Left kidney (tissue), 2 donors: ENCODE measurements around the gene HUS1. TPM values are rescaled to one million over a fixed set of nuclear protein-coding genes. Genes with fewer than 3 reads are reported as not detected.
"Not testable (repeated sequence)": the region's sequence is repeated elsewhere in the genome, so short reads cannot be mapped to it uniquely, and the experiment has no call there.

Experiments used
- DNase-seq: peaks from one replicate; pipeline ENCODE4 v3.0.0-alpha.2; 2013
- polyA plus RNA-seq: library from polyadenylated mRNA; unstranded; fragments of 120-200 nt; gene quantifications from one replicate; pipeline ENCODE4 v1.2.1, GENCODE V29; 2013; ENCODE audit not compliant: insufficient read length

The HUS1 gene
- polyA plus RNA-seq, 1 donor, result 26.6 TPM

GRCh38 chr7:47944536-47945260 lies 34.7 kb downstream of the HUS1 start:
- DNase-seq, result no peak

GRCh38 chr7:47943676-47944474 lies 35.5 kb downstream of the HUS1 start:
- no peak for DNase-seq

DNA sequence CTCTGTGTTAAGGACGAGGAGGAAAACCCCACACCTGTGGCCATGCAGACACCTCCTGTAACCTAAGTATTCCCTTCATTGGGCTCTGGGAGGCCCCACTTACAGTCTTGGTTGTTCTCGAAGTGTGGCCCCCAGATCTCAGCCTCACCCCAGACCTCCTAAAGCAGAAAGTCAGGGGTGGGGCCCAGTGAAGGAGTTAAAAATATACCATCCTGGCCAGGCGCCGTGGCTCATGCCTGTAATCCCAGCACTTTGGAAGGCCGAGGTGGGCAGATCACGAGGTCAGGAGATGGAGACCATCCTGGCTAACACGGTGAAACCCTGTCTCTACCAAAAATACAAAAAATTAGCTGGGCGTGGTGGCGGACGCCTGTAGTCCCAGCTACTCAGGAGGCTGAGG lies 36.8 kb downstream of the HUS1 start:
- DNase-seq, result not testable (repeated sequence)

DNA sequence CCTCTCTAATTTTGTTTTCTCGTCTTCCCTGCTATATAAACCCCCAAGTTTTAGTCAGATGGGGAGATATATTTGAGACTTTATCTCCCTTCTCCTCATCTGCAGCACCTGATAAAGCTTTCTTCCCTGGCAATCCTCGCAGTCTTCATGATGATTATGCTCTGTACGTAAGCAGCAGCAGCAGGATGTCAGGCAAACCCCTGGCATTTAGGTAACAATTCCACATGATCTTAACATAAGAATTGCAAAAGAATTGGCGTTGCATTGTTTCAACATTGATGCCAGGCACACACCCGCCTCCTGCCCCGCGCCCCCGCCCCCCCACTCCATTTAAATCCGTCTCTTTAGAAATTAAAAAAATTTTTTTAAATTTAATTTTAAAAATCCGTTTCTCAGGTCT lies 37.3 kb downstream of the HUS1 start:
- no peak for DNase-seq

DNA sequence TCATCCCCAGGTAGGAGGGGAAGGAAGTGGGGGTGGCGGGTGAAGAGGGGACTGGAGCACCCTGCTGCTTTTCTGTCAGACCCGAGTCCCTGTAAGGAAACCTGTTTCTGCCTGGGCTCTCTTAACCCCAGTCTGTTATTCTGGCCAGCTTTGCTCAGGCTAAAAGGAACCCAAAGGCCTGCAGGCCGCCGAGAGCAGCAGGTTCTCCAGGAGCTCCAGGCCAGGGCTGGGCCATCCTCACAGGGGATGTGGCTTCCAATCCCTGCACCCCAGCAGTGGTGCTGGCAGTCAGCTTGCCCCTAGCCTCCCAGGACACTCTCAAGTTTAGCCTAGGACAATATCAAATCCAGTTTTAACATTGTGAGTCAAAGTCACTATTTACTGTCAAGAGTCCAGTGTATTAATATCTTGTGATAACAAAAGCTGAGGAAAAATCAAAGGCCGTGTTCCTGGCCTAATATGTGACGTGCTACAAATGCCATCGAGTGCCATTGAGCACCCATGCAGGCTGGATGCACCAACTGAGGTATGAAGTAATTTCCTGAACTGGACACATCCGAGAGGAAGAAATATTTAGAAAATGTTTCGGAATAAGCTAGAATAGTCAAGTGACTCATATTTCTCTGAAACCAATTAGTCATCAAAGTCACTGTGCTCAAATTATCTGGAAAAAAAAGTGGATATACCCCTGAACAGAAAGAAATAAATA lies 38.1 kb downstream of the HUS1 start:
- DNase-seq, result no peak

DNA sequence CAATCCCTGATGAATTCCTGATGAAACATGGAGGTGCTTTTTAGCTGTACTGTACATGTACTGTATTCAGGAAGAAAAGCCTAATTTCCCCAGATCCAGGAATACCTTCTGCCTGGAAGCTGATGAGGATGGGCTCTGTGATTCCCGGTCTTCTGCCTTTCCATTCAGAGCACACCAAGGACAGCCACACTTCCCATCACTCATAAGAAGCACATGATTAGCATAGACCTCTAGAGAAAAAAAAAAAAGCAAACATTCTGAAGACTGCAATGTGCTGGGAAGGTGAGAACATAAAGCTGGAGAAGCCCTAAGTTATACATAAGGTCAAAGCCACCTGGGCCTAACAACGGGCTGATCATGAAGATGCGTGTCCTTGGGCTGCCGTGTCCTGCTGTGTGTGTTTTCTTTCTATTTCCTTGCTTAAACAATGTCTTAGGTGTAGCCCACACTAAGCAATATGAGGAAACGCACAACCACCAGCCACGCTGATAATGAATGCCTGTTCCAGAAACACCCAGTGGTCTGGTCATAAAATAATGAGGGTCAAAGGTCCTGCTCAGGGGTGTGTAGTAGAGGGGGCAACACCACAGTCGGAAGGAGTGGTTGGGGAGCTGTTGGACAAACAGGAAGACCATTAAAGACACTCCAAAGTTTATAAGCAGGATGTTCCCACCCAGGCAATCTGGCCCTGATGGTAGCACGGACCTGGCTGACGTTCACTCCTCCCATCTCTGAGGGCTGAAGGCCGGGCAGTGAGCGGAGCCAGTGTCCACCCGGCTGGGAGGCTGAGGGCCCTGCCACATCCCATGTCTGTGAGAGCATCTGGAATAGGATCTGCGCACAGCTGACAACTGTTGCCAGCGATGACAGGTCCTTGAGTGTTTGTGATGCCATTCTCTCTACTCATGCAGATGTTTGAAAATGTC lies 39.1 kb downstream of the HUS1 start:
- no peak for DNase-seq

GRCh38 chr7:47939425-47940036 lies 39.9 kb downstream of the HUS1 start:
- DNase-seq, result no peak

GRCh38 chr7:47938574-47939165 lies 40.7 kb downstream of the HUS1 start:
- no peak for DNase-seq

- DNase-seq, result no peak
Observed at GRCh38 chr7:47937711-47938573, 41.5 kb downstream of the HUS1 start.

DNA sequence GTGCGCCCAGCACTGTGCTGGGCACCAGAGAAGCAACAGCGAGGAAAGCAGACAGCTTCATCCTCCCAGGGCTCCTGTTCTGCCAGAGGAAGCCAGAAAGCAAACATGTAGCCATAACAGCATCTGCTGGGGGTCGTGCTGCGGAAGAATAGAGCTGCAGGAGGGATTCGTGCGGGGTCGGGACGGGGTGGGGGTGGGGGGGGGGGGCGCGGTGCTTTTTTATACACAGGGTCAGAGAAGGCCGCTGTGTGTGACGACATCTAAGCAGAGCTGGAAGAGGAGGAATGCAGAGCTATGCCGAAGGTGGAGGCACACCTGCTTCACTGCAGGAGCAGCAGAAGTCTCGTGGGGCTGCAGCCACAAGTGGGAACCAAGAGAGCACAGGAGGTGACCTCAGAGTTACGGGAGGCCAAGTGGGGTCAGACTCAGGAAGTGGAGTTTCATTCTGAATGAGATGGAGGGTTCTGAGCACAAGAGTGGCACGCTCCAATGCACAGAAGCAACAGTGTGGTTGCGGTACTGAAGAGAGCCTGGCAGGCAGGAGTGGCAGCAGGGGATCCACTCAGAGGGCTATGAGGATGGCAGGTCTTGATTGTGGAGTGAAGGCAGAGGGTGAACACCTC lies 42.2 kb downstream of the HUS1 start:
- no peak for DNase-seq

DNA sequence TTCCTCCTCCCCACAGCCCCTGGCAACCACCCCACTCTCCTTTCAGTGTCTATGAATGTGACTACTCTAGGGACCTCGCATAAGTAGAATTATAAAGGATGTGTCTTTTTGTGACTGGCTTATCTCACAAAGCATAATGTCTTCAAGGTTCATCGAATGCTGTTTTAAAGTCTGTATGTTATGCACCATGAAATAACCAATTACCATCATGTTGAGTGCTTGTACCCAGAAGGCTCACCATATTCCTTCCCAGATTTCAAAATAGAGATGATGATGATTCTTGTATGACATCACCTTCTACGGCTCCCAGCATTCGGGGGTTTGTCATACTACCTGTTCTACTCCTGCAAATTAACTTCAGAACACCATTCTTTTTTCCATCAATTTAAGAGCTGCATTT lies 43.1 kb downstream of the HUS1 start:
- no peak for DNase-seq

DNA sequence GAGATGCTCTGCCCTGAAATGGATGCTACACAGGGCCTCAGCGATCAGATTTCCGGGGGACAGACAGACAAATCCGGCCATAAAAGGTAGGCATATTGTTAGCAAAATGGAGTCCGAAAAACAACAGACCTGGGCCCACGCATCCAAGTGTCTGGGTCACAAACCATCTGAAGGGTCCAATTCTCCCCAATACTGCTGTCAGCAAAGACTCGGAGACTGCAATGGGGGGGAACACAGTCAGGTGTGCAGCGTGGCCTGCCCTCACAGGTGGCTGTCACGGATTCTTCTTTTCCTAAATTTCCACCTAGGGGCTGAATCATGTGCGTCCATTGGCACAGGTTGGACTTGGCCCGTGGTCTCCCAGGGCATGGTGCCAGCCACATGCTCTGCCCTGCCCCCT lies 44.1 kb downstream of the HUS1 start:
- DNase-seq, result no peak

GRCh38 chr7:47934831-47935230 lies 44.6 kb downstream of the HUS1 start:
- DNase-seq, result no peak

GRCh38 chr7:47933215-47933614 lies 46.2 kb downstream of the HUS1 start:
- DNase-seq, result no peak

- DNase-seq, result no peak
Observed at GRCh38 chr7:47932466-47933037, 46.9 kb downstream of the HUS1 start.

GRCh38 chr7:47932016-47932415 lies 47.4 kb downstream of the HUS1 start:
- no peak for DNase-seq

DNA sequence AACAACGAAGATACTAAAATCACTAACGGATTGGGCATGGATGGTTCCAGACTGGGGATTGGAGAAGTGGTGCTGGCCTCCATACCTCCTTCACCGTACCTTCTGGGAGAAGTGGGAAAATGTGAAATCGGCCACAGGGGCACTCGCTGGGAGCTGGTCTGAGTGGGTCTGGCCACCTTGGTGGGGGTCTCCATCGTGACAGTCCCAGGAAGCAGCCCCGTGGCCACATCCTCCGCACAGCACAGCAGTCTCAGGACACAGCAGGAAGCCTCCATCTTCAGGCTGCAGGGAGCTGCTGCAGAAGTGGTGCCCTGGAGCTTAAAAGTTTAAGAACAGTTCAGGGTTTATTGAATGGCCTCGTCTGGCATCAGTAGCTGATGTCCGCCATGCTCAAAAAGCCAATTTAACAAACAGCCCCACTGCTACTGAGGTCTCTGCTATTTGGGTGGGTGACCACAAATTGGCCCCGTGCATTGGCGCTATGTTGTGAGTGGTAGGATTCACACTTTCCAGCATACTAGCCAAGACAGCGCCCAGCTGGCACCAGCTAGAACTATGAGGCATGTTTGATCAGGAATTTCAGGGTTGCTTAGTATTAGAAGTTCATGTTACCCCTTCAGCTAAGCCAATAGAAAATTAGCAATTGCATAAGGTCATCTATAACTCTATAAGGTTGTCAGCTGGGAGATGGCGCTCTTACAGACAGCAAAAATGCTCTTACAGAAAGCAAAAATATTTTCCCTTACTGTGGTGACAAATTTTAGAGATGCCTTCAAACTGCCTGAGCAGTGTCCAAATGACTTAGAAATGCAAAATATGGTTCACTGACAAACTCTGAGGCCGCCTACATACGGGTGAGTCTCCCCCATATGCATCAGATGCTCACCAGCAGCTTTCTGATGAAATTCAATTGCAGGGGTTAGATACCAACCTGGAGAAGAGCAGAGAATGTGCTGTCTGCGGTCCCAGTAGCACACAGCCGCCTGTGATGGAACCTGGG lies 48.1 kb downstream of the HUS1 start:
- no peak for DNase-seq

- DNase-seq, result no peak
Observed at GRCh38 chr7:47924266-47924665, 55.1 kb downstream of the HUS1 start.
